H1 (cell line): ENCODE measurements around the gene HES3. TPM values are rescaled to one million over a fixed set of nuclear protein-coding genes. Genes with fewer than 3 reads are reported as not detected.
A peak's percentile ranks its signal among the peaks of the same experiment; 100 is the strongest.

Experiments
- CTCF ChIA-PET: fragments of 300-600 bp; sonication (Branson Sonifier 250); formaldehyde crosslinking; loops from one replicate; lab custom pipeline; 2021; ENCODE audit not compliant: partially characterized antibody; lab: Charles Lee
- POLR2A ChIA-PET: fragments of 300-600 bp; sonication (Branson Sonifier 250); formaldehyde crosslinking; loops from one replicate; lab custom pipeline; 2021; ENCODE audit warnings: inconsistent platforms; ENCODE audit not compliant: partially characterized antibody; lab: Charles Lee
- DNase-seq, 2 experiments: peaks; one replicate each; pipeline versions ENCODE4 v3.0.0 to v3.0.0-alpha.2; 2010 to 2022; ENCODE audit warnings: low spot score in 2 of 2, low read depth in 1 of 2, mixed read lengths in 1 of 2
- FAIRE-seq: peaks from 2 replicates; lab custom pipeline; 2011; peaks lifted over from hg19 to GRCh38; lab: Jason Lieb, UNC
- H2AFZ ChIP-seq: 2 replicates; pipeline ENCODE4 v1.8.1; 2012; ENCODE audit warnings: low read length, inconsistent platforms
- H2AK5ac ChIP-seq: 2 replicates; pipeline ENCODE4 v1.6.1; 2013; ENCODE audit warnings: low read depth, low read length
- H2BK120ac ChIP-seq: replicated peaks from 2 replicates; pipeline ENCODE3; 2013; ENCODE audit warnings: low read depth, low read length, inconsistent platforms
- H2BK12ac ChIP-seq: 2 replicates; pipeline ENCODE4 v1.6.1; 2013; ENCODE audit warnings: low read depth, low read length
- H2BK15ac ChIP-seq: 2 replicates; pipeline ENCODE4 v1.6.1; 2013; ENCODE audit warnings: low read length
- H2BK20ac ChIP-seq: 2 replicates; pipeline ENCODE4 v1.6.1; 2013; ENCODE audit warnings: low read length
- H2BK5ac ChIP-seq: 2 replicates; pipeline ENCODE4 v1.6.1; 2013; ENCODE audit warnings: low read depth, low read length
- H3K14ac ChIP-seq: 2 replicates; pipeline ENCODE4 v1.6.1; 2013; ENCODE audit warnings: inconsistent platforms; ENCODE audit not compliant: insufficient read length
- H3K18ac ChIP-seq: 2 replicates; pipeline ENCODE4 v1.6.1; 2013; ENCODE audit warnings: low read length; ENCODE audit errors: extremely low read depth
- H3K23ac ChIP-seq: 2 replicates; pipeline ENCODE4 v1.6.1; 2013; ENCODE audit warnings: inconsistent platforms; ENCODE audit not compliant: insufficient read length
- H3K23me2 ChIP-seq: 2 replicates; pipeline ENCODE4 v1.6.1; 2013; ENCODE audit warnings: low read depth, low read length
- H3K27ac ChIP-seq: 2 replicates; pipeline ENCODE4 v1.6.1; 2011; ENCODE audit warnings: low read depth, low read length, inconsistent platforms
- H3K27me3 ChIP-seq, 4 experiments: replicated peaks in 1 of 4; 1 replicate in 1 of 4; 2 replicates in 3 of 4; pipeline versions ENCODE4 v1.6.1 to v1.8.1; 2011 to 2013; ENCODE audit warnings: low read length in 3 of 4, mild to moderate bottlenecking in 3 of 4, inconsistent platforms in 2 of 4, mixed read lengths in 2 of 4, moderate library complexity in 1 of 4; ENCODE audit not compliant: control insufficient read depth in 3 of 4, insufficient read depth in 3 of 4; ENCODE audit errors: extremely low read depth in 1 of 4
- H3K36me3 ChIP-seq, 4 experiments: 2 replicates each; pipeline versions ENCODE4 v1.6.1 to v1.8.1; 2011 to 2013; ENCODE audit warnings: mild to moderate bottlenecking in 4 of 4, low read length in 3 of 4, moderate library complexity in 2 of 4, control low read depth in 1 of 4, inconsistent platforms in 1 of 4; ENCODE audit not compliant: insufficient read depth in 4 of 4, control insufficient read depth in 2 of 4
- H3K4ac ChIP-seq: replicated peaks from 2 replicates; pipeline ENCODE3; 2013; ENCODE audit warnings: low read length, low read depth, mixed read lengths, inconsistent platforms; ENCODE audit not compliant: insufficient read length
- H3K4me1 ChIP-seq, 4 experiments: replicated peaks in 1 of 4; 1 replicate in 1 of 4; 2 replicates in 3 of 4; pipeline versions ENCODE4 v1.6.1 to v1.8.1; 2011 to 2013; ENCODE audit warnings: low read length in 3 of 4, inconsistent platforms in 2 of 4, mixed read lengths in 1 of 4; ENCODE audit not compliant: insufficient read depth in 4 of 4, control insufficient read depth in 3 of 4
- H3K4me2 ChIP-seq, 2 experiments: 2 replicates each; pipeline versions ENCODE4 v1.6.1 to v1.8.1; 2011 to 2013; ENCODE audit warnings: low read depth in 2 of 2, low read length in 2 of 2, control low read depth in 1 of 2, inconsistent platforms in 1 of 2, mild to moderate bottlenecking in 1 of 2; ENCODE audit not compliant: insufficient read depth in 1 of 2
- H3K4me3 ChIP-seq, 4 experiments: fragments of 200-600, 300-600 bp in 1 of 4; sonication (generic), shearing (Covaris generic), sonication (Bioruptor Twin) in 1 of 4; 2 replicates each; pipeline versions ENCODE4 v1.5.1 to v1.8.1; 2011 to 2016; ENCODE audit warnings: low read length in 4 of 4, low read depth in 3 of 4, control low read depth in 2 of 4, inconsistent platforms in 2 of 4, mild to moderate bottlenecking in 2 of 4, mixed read lengths in 1 of 4, moderate library complexity in 1 of 4; ENCODE audit not compliant: insufficient read depth in 2 of 4; ENCODE audit errors: extremely low read depth in 1 of 4
- H3K56ac ChIP-seq: replicated peaks from 2 replicates; pipeline ENCODE3; 2013; ENCODE audit warnings: low read depth, mild to moderate bottlenecking, mixed read lengths, low read length, inconsistent platforms; ENCODE audit not compliant: insufficient read length
- H3K79me1 ChIP-seq: 2 replicates; pipeline ENCODE4 v1.6.1; 2013; ENCODE audit warnings: low read depth, low read length, control low read depth
- H3K79me2 ChIP-seq, 2 experiments: 2 replicates each; pipeline versions ENCODE4 v1.6.1 to v1.8.1; 2012 to 2013; ENCODE audit warnings: low read length in 2 of 2, mild to moderate bottlenecking in 2 of 2, inconsistent platforms in 1 of 2; ENCODE audit not compliant: insufficient read depth in 2 of 2, control insufficient read depth in 1 of 2
- H3K9ac ChIP-seq, 4 experiments: replicated peaks in 1 of 4; 1 replicate in 1 of 4; 2 replicates in 3 of 4; pipeline versions ENCODE4 v1.6.1 to v1.8.1; 2011 to 2013; ENCODE audit warnings: low read depth in 3 of 4, low read length in 3 of 4, control low read depth in 2 of 4, mild to moderate bottlenecking in 2 of 4, moderate library complexity in 2 of 4, inconsistent platforms in 1 of 4; ENCODE audit errors: extremely low read depth in 1 of 4
- H3K9me3 ChIP-seq, 2 experiments: 2 replicates each; pipeline versions ENCODE4 v1.6.1 to v1.8.1; 2012 to 2013; ENCODE audit warnings: mild to moderate bottlenecking in 2 of 2, moderate library complexity in 2 of 2, control low read depth in 1 of 2, inconsistent platforms in 1 of 2, low read depth in 1 of 2, low read length in 1 of 2, mixed read lengths in 1 of 2; ENCODE audit not compliant: insufficient read depth in 2 of 2
- H4K20me1 ChIP-seq, 2 experiments: replicated peaks in 1 of 2; 2 replicates each; pipeline versions ENCODE3 to v1.8.1; 2011 to 2013; ENCODE audit warnings: inconsistent platforms in 2 of 2, low read length in 2 of 2, mild to moderate bottlenecking in 1 of 2; ENCODE audit not compliant: insufficient read depth in 2 of 2, control insufficient read depth in 1 of 2
- H4K5ac ChIP-seq: 2 replicates; pipeline ENCODE4 v1.6.1; 2013; ENCODE audit warnings: low read length, low read depth, mixed read lengths, inconsistent platforms; ENCODE audit not compliant: insufficient read length
- H4K8ac ChIP-seq: 2 replicates; pipeline ENCODE4 v1.8.0; 2013; ENCODE audit warnings: mild to moderate bottlenecking, moderate library complexity, low read length, inconsistent platforms; ENCODE audit not compliant: insufficient read depth; ENCODE audit errors: extremely low read depth
- H4K91ac ChIP-seq: replicated peaks from 2 replicates; pipeline ENCODE3; 2013; ENCODE audit warnings: low read length, mixed read lengths, inconsistent platforms; ENCODE audit not compliant: insufficient read length
- MAX ChIP-seq: IDR thresholded peaks from 2 replicates; pipeline ENCODE4 v1.6.1; 2012; ENCODE audit warnings: inconsistent platforms
- POLR2AphosphoS5 ChIP-seq: IDR thresholded peaks from 2 replicates; pipeline ENCODE4 v1.6.1; 2011; ENCODE audit warnings: low read depth, low read length
- RXRA ChIP-seq: IDR thresholded peaks from 2 replicates; pipeline ENCODE4 v1.6.1; 2011; ENCODE audit warnings: low read depth, mild to moderate bottlenecking, low read length, moderate library complexity; ENCODE audit not compliant: insufficient read depth
- WGBS, 2 experiments: shearing (Covaris generic) in 1 of 2; methylation state at CpG; one replicate each; pipeline versions ENCODE4 v1.1.6 to v1.1.7; 2013 to 2015; ENCODE audit warnings: low lambda C conversion rate in 2 of 2, mixed read lengths in 2 of 2, inconsistent platforms in 1 of 2, low coverage in 1 of 2, missing lambda C conversion rate in 1 of 2; ENCODE audit not compliant: insufficient replicate concordance in 2 of 2, insufficient coverage in 1 of 2, insufficient read length in 1 of 2; ENCODE audit errors: extremely low coverage in 1 of 2, missing lambda C conversion rate in 1 of 2; 5-methylcytosine and 5-hydroxymethylcytosine counted together
- polyA plus RNA-seq, 7 experiments: library from polyadenylated mRNA; depleted of rRNA in 3 of 7; stranded (reverse) in 5 of 7; unstranded in 2 of 7; fragments of >200 nt in 5 of 7; fragments of 200-250 nt in 2 of 7; gene quantifications; 1 replicate in 5 of 7; 2 replicates in 1 of 7; 4 replicates in 1 of 7; pipeline versions ENCODE4 v1.2.1 to v1.2.3, GENCODE V29; 2011 to 2013; ENCODE audit warnings: missing spikeins in 2 of 7, mixed read lengths in 2 of 7
- total RNA-seq: library from RNA; stranded (reverse); fragmentation: NEBNext Ultra II Directional; extraction: Animal tissue kit (Norgen Biotek cat#: 25700); gene quantifications from 2 replicates; pipeline ENCODE4 v1.2.1, GENCODE V29; 2021

HES3 gene
- total and polyA plus RNA-seq, 2 of the 8 experiments (the other 6 are each of a cell fraction or from before 2014, with no cell fraction given): 38.8 to 54.3 TPM

- H3K27ac ChIP-seq: no peak overlapping the region
- no peak overlapping the region for H3K14ac ChIP-seq
- H3K4me1 ChIP-seq: peaks cover 4 to 24% (median 14%) of the 10 kb centered on the region in 4 experiments
- peaks cover 9 to 29% of the 10 kb centered on the region in 2 experiments for H4K20me1 ChIP-seq
- H2AK5ac ChIP-seq: 0 out of 2 replicates have a peak overlapping the region, but pooled peaks have one; percentile 3
- 0 out of 2 replicates have a peak overlapping the region, but pooled peaks have one; percentile 53 for H2BK15ac ChIP-seq
- H3K4me2 ChIP-seq: peak overlapping the region; percentile 45 to 82; a peak in 2 of 4 replicates
- no peak overlapping the region for H2BK20ac ChIP-seq
- TF ChIP-seq RXRA (no peak), POLR2AphosphoS5 (peak; percentile 70), MAX (peak; percentile 64)
- no peak overlapping the region; the same call in 1 of the 2 replicates for H4K8ac ChIP-seq
- no peaks in the 10 kb centered on the region for H3K79me1 ChIP-seq
- no peak overlapping the region for H3K56ac ChIP-seq
- H2BK120ac ChIP-seq: no peak overlapping the region
- H4K5ac ChIP-seq: no peak overlapping the region
- H3K79me2 ChIP-seq: no peaks in the 10 kb centered on the region; a peak in 1 of 4 replicates
- no peak overlapping the region for H3K4me3 ChIP-seq
- no peak overlapping the region for H3K23ac ChIP-seq
- no peak overlapping the region for H3K18ac ChIP-seq
- ChIA-PET CTCF (interaction anchor here (0.5 to 19.1 kb wide), 24 partner anchors 8 to 581 kb away, joined by 3 to 353 read pairs (median 10); partner anchors contain the start of genes ICMT, RNF207 and RPL22), POLR2A (interaction anchor here (0.7 to 9.3 kb wide), 16 partner anchors 10 to 177 kb away, joined by 3 to 64 read pairs (median 4); partner anchors contain the start of genes GPR153, ICMT and RNF207)
- H2BK12ac ChIP-seq: peak overlapping the region; percentile 68; the same call in 1 of the 2 replicates
- H3K9me3 ChIP-seq: no peaks in the 10 kb centered on the region
- no peak overlapping the region for H4K91ac ChIP-seq
- no peak overlapping the region for H2BK5ac ChIP-seq
- 95% methylated on average over 13 of the region's 14 CpGs; no CpG with 5 or more reads in 1 of the 2 experiments for WGBS, 2 experiments
- H2AFZ ChIP-seq: no peak overlapping the region
- no peaks in the 10 kb centered on the region for H3K36me3 ChIP-seq
- H3K9ac ChIP-seq: no peak overlapping the region
- peaks cover 23% of the 10 kb centered on the region; the same call in 1 of the 2 replicates for H3K23me2 ChIP-seq
- no peak for FAIRE-seq
- peak in 1 of 2 experiments; percentile 47 for DNase-seq
- H3K4ac ChIP-seq: no peak overlapping the region
- H3K27me3 ChIP-seq: peaks cover 16 to 47% (median 37%) of the 10 kb centered on the region in 4 experiments
Observed at GRCh38 chr1:6248161-6248776, 4.3 kb downstream of the HES3 start.
